ENCODE measurements around the gene NTRK2. TPM values are rescaled to one million over a fixed set of nuclear protein-coding genes. Genes with fewer than 3 reads are reported as not detected.

NTRK2 gene
- total and polyA plus RNA-seq, 10 of the 15 experiments (the other 5 are each of a cell fraction or from before 2014, with no cell fraction given) = 0.42 to 4.6 (median 0.65) TPM

- TF ChIP-seq HCFC1 (IDR thresholded peaks at IDR 0.05; ENCODE audit: low read length) = no peak
- TF ChIP-seq MXI1 (IDR thresholded peaks at IDR 0.05; ENCODE audit: low read depth, low read length) = no peak
Measured at GRCh38 chr9:85038824-85039608, 369.5 kb downstream of the NTRK2 start (continued).

GRCh38 chr9:85040146-85040545, 370.6 kb downstream of the NTRK2 start:
- Histone ChIP-seq H2AFZ (ENCODE audit: control insufficient read depth, low read depth, low read length) (no peak overlapping the region; the same call in 1 of the 2 replicates), H3K4me3 (no peak overlapping the region), H3K9me3 (replicated peaks; ENCODE audit: control insufficient read depth, insufficient read depth, low read length) (no peaks in the 10 kb centered on the region), H3K4me1 (ENCODE audit: control insufficient read depth, insufficient read depth, low read length) (no peaks in the 10 kb centered on the region), H3K36me3 (ENCODE audit: control insufficient read depth in 2 of 2, insufficient read depth in 2 of 2, low read length in 1 of 2) (no peaks in the 10 kb centered on the region), H3K4me2 (ENCODE audit: control insufficient read depth, insufficient read depth) (no peak overlapping the region), H3K79me2 (ENCODE audit: control insufficient read depth, insufficient read depth, low read length) (no peaks in the 10 kb centered on the region), H3K27me3 (replicated peaks in 1 of 2; ENCODE audit: control insufficient read depth in 2 of 2, insufficient read depth in 2 of 2, low read length in 1 of 2) (peaks cover 0 to 11% of the 10 kb centered on the region in 2 experiments; a peak in 2 of 4 replicates), H4K20me1 (ENCODE audit: control insufficient read depth, insufficient read depth) (no peaks in the 10 kb centered on the region), H3K9ac (ENCODE audit: control insufficient read depth, insufficient read depth, low read length) (no peak overlapping the region), H3K27ac (ENCODE audit: control insufficient read depth, insufficient read depth) (no peak overlapping the region)
- ChIA-PET SMC1A (ENCODE audit: uncharacterized antibody, unreplicated experiment) (no interaction called here), POLR2A (no interaction called here), CTCF (no interaction called here), RAD21 (ENCODE audit: unreplicated experiment) (no interaction called here)
- ATAC-seq (no peak), DNase-seq (ENCODE audit: low read depth, low spot score) (no peak), FAIRE-seq (no peak)
- TF ChIP-seq BMI1 (IDR thresholded peaks at IDR 0.05; ENCODE audit: borderline replicate concordance) (no peak), SMAD5 (IDR thresholded peaks at IDR 0.05; ENCODE audit: low read depth) (no peak), FOS (IDR thresholded peaks at IDR 0.05; ENCODE audit: borderline replicate concordance, extremely low read depth, insufficient read length) (no peak), NFXL1 (IDR thresholded peaks at IDR 0.05; ENCODE audit: borderline replicate concordance) (no peak), SMC3 (IDR thresholded peaks at IDR 0.05; ENCODE audit: borderline replicate concordance, low read length) (no peak), YY1 (IDR thresholded peaks at IDR 0.05; ENCODE audit: low read depth, low read length) (no peak), CBX3 (IDR thresholded peaks at IDR 0.05; ENCODE audit: borderline replicate concordance, low read depth) (no peak), CHD2 (IDR thresholded peaks at IDR 0.05; ENCODE audit: borderline replicate concordance, low read depth, low read length) (no peak), PKNOX1 (IDR thresholded peaks at IDR 0.05) (no peak), ZBED1 (IDR thresholded peaks at IDR 0.05; ENCODE audit: borderline replicate concordance) (no peak), ZNF687 (IDR thresholded peaks at IDR 0.05) (no peak), RELB (IDR thresholded peaks at IDR 0.05; ENCODE audit: low read depth) (no peak), MYC (IDR thresholded peaks at IDR 0.05; ENCODE audit: insufficient read depth, insufficient read length, insufficient replicate concordance, low read length, severe bottlenecking) (no peak)
- BruUV-seq (replicated peaks) = no TSS peak
- 59% methylated on average over 7 of the region's 7 CpGs for WGBS (ENCODE audit: insufficient coverage, insufficient replicate concordance, low lambda C conversion rate, missing lambda C conversion rate)
- intact Hi-C loops (cut with micrococcal nuclease; ENCODE audit: unreplicated experiment) = no loop called here
- in situ Hi-C loops (cut with MboI) = no loop called here
